H1 (cell line): ENCODE measurements around the gene THAP4. TPM values are rescaled to one million over a fixed set of nuclear protein-coding genes. Genes with fewer than 3 reads are reported as not detected.

Experiments
- CTCF ChIA-PET: fragments of 300-600 bp; sonication (Branson Sonifier 250); formaldehyde crosslinking; loops from one replicate; lab custom pipeline; 2021; ENCODE audit not compliant: partially characterized antibody; lab: Charles Lee
- POLR2A ChIA-PET: fragments of 300-600 bp; sonication (Branson Sonifier 250); formaldehyde crosslinking; loops from one replicate; lab custom pipeline; 2021; ENCODE audit warnings: inconsistent platforms; ENCODE audit not compliant: partially characterized antibody; lab: Charles Lee
- DNase-seq, 2 experiments: peaks; one replicate each; pipeline versions ENCODE4 v3.0.0 to v3.0.0-alpha.2; 2010 to 2022; ENCODE audit warnings: low spot score in 2 of 2, low read depth in 1 of 2, mixed read lengths in 1 of 2
- FAIRE-seq: peaks from 2 replicates; lab custom pipeline; 2011; peaks lifted over from hg19 to GRCh38; lab: Jason Lieb, UNC
- H2AFZ ChIP-seq: 2 replicates; pipeline ENCODE4 v1.8.1; 2012; ENCODE audit warnings: low read length, inconsistent platforms
- H2AK5ac ChIP-seq: 2 replicates; pipeline ENCODE4 v1.6.1; 2013; ENCODE audit warnings: low read depth, low read length
- H2BK120ac ChIP-seq: replicated peaks from 2 replicates; pipeline ENCODE3; 2013; ENCODE audit warnings: low read depth, low read length, inconsistent platforms
- H2BK12ac ChIP-seq: 2 replicates; pipeline ENCODE4 v1.6.1; 2013; ENCODE audit warnings: low read depth, low read length
- H2BK15ac ChIP-seq: 2 replicates; pipeline ENCODE4 v1.6.1; 2013; ENCODE audit warnings: low read length
- H2BK20ac ChIP-seq: 2 replicates; pipeline ENCODE4 v1.6.1; 2013; ENCODE audit warnings: low read length
- H2BK5ac ChIP-seq: 2 replicates; pipeline ENCODE4 v1.6.1; 2013; ENCODE audit warnings: low read depth, low read length
- H3K14ac ChIP-seq: 2 replicates; pipeline ENCODE4 v1.6.1; 2013; ENCODE audit warnings: inconsistent platforms; ENCODE audit not compliant: insufficient read length
- H3K18ac ChIP-seq: 2 replicates; pipeline ENCODE4 v1.6.1; 2013; ENCODE audit warnings: low read length; ENCODE audit errors: extremely low read depth
- H3K23ac ChIP-seq: 2 replicates; pipeline ENCODE4 v1.6.1; 2013; ENCODE audit warnings: inconsistent platforms; ENCODE audit not compliant: insufficient read length
- H3K23me2 ChIP-seq: 2 replicates; pipeline ENCODE4 v1.6.1; 2013; ENCODE audit warnings: low read depth, low read length
- H3K27ac ChIP-seq: 2 replicates; pipeline ENCODE4 v1.6.1; 2011; ENCODE audit warnings: low read depth, low read length, inconsistent platforms
- H3K27me3 ChIP-seq, 4 experiments: replicated peaks in 1 of 4; 1 replicate in 1 of 4; 2 replicates in 3 of 4; pipeline versions ENCODE4 v1.6.1 to v1.8.1; 2011 to 2013; ENCODE audit warnings: low read length in 3 of 4, mild to moderate bottlenecking in 3 of 4, inconsistent platforms in 2 of 4, mixed read lengths in 2 of 4, moderate library complexity in 1 of 4; ENCODE audit not compliant: control insufficient read depth in 3 of 4, insufficient read depth in 3 of 4; ENCODE audit errors: extremely low read depth in 1 of 4
- H3K36me3 ChIP-seq, 4 experiments: 2 replicates each; pipeline versions ENCODE4 v1.6.1 to v1.8.1; 2011 to 2013; ENCODE audit warnings: mild to moderate bottlenecking in 4 of 4, low read length in 3 of 4, moderate library complexity in 2 of 4, control low read depth in 1 of 4, inconsistent platforms in 1 of 4; ENCODE audit not compliant: insufficient read depth in 4 of 4, control insufficient read depth in 2 of 4
- H3K4ac ChIP-seq: replicated peaks from 2 replicates; pipeline ENCODE3; 2013; ENCODE audit warnings: low read length, low read depth, mixed read lengths, inconsistent platforms; ENCODE audit not compliant: insufficient read length
- H3K4me1 ChIP-seq, 4 experiments: replicated peaks in 1 of 4; 1 replicate in 1 of 4; 2 replicates in 3 of 4; pipeline versions ENCODE4 v1.6.1 to v1.8.1; 2011 to 2013; ENCODE audit warnings: low read length in 3 of 4, inconsistent platforms in 2 of 4, mixed read lengths in 1 of 4; ENCODE audit not compliant: insufficient read depth in 4 of 4, control insufficient read depth in 3 of 4
- H3K4me2 ChIP-seq, 2 experiments: 2 replicates each; pipeline versions ENCODE4 v1.6.1 to v1.8.1; 2011 to 2013; ENCODE audit warnings: low read depth in 2 of 2, low read length in 2 of 2, control low read depth in 1 of 2, inconsistent platforms in 1 of 2, mild to moderate bottlenecking in 1 of 2; ENCODE audit not compliant: insufficient read depth in 1 of 2
- H3K4me3 ChIP-seq, 4 experiments: fragments of 200-600, 300-600 bp in 1 of 4; sonication (generic), shearing (Covaris generic), sonication (Bioruptor Twin) in 1 of 4; 2 replicates each; pipeline versions ENCODE4 v1.5.1 to v1.8.1; 2011 to 2016; ENCODE audit warnings: low read length in 4 of 4, low read depth in 3 of 4, control low read depth in 2 of 4, inconsistent platforms in 2 of 4, mild to moderate bottlenecking in 2 of 4, mixed read lengths in 1 of 4, moderate library complexity in 1 of 4; ENCODE audit not compliant: insufficient read depth in 2 of 4; ENCODE audit errors: extremely low read depth in 1 of 4
- H3K56ac ChIP-seq: replicated peaks from 2 replicates; pipeline ENCODE3; 2013; ENCODE audit warnings: low read depth, mild to moderate bottlenecking, mixed read lengths, low read length, inconsistent platforms; ENCODE audit not compliant: insufficient read length
- H3K79me1 ChIP-seq: 2 replicates; pipeline ENCODE4 v1.6.1; 2013; ENCODE audit warnings: low read depth, low read length, control low read depth
- H3K79me2 ChIP-seq, 2 experiments: 2 replicates each; pipeline versions ENCODE4 v1.6.1 to v1.8.1; 2012 to 2013; ENCODE audit warnings: low read length in 2 of 2, mild to moderate bottlenecking in 2 of 2, inconsistent platforms in 1 of 2; ENCODE audit not compliant: insufficient read depth in 2 of 2, control insufficient read depth in 1 of 2
- H3K9ac ChIP-seq, 4 experiments: replicated peaks in 1 of 4; 1 replicate in 1 of 4; 2 replicates in 3 of 4; pipeline versions ENCODE4 v1.6.1 to v1.8.1; 2011 to 2013; ENCODE audit warnings: low read depth in 3 of 4, low read length in 3 of 4, control low read depth in 2 of 4, mild to moderate bottlenecking in 2 of 4, moderate library complexity in 2 of 4, inconsistent platforms in 1 of 4; ENCODE audit errors: extremely low read depth in 1 of 4
- H3K9me3 ChIP-seq, 2 experiments: 2 replicates each; pipeline versions ENCODE4 v1.6.1 to v1.8.1; 2012 to 2013; ENCODE audit warnings: mild to moderate bottlenecking in 2 of 2, moderate library complexity in 2 of 2, control low read depth in 1 of 2, inconsistent platforms in 1 of 2, low read depth in 1 of 2, low read length in 1 of 2, mixed read lengths in 1 of 2; ENCODE audit not compliant: insufficient read depth in 2 of 2
- H4K20me1 ChIP-seq, 2 experiments: replicated peaks in 1 of 2; 2 replicates each; pipeline versions ENCODE3 to v1.8.1; 2011 to 2013; ENCODE audit warnings: inconsistent platforms in 2 of 2, low read length in 2 of 2, mild to moderate bottlenecking in 1 of 2; ENCODE audit not compliant: insufficient read depth in 2 of 2, control insufficient read depth in 1 of 2
- H4K5ac ChIP-seq: 2 replicates; pipeline ENCODE4 v1.6.1; 2013; ENCODE audit warnings: low read length, low read depth, mixed read lengths, inconsistent platforms; ENCODE audit not compliant: insufficient read length
- H4K8ac ChIP-seq: 2 replicates; pipeline ENCODE4 v1.8.0; 2013; ENCODE audit warnings: mild to moderate bottlenecking, moderate library complexity, low read length, inconsistent platforms; ENCODE audit not compliant: insufficient read depth; ENCODE audit errors: extremely low read depth
- H4K91ac ChIP-seq: replicated peaks from 2 replicates; pipeline ENCODE3; 2013; ENCODE audit warnings: low read length, mixed read lengths, inconsistent platforms; ENCODE audit not compliant: insufficient read length
- BCL11A ChIP-seq, 2 experiments: IDR thresholded peaks; one replicate each; pipeline ENCODE4 v1.6.1; 2011; ENCODE audit warnings: low read depth in 2 of 2, low read length in 2 of 2, mild to moderate bottlenecking in 2 of 2
- CEBPB ChIP-seq: IDR thresholded peaks from 2 replicates; pipeline ENCODE4 v1.6.1; 2012; ENCODE audit warnings: low read depth, low read length
- CREB1 ChIP-seq: IDR thresholded peaks from 2 replicates; pipeline ENCODE4 v1.6.1; 2012; ENCODE audit warnings: inconsistent platforms
- EZH2 ChIP-seq: fragments of 200-600 bp; sonication (generic); IDR thresholded peaks from 2 replicates; pipeline ENCODE4 v1.7.1; 2012; ENCODE audit warnings: low read depth, mild to moderate bottlenecking, moderate library complexity, low read length, inconsistent platforms; ENCODE audit not compliant: severe bottlenecking
- NANOG ChIP-seq: IDR thresholded peaks from 2 replicates; pipeline ENCODE4 v1.6.1; 2011; ENCODE audit warnings: low read length, low read depth, mild to moderate bottlenecking, inconsistent platforms; ENCODE audit not compliant: insufficient read depth, poor library complexity, severe bottlenecking
- RNF2 ChIP-seq: fragments of 200-900, 300-1000 bp; sonication (generic); IDR thresholded peaks from 2 replicates; pipeline ENCODE4 v1.7.1; 2016; ENCODE audit warnings: borderline replicate concordance, low read depth, mild to moderate bottlenecking, antibody characterized with exemption, low read length; ENCODE audit not compliant: poor library complexity, severe bottlenecking; ENCODE audit errors: missing control alignments
- SIN3A ChIP-seq, 2 experiments: IDR thresholded peaks in 1 of 2; conservative IDR thresholded peaks in 1 of 2; 2 replicates each; pipeline ENCODE4 v1.6.1; 2011 to 2012; ENCODE audit warnings: low read length in 2 of 2, improper control_type of control experiment in 1 of 2, low read depth in 1 of 2, mild to moderate bottlenecking in 1 of 2
- SP2 ChIP-seq: IDR thresholded peaks from 2 replicates; pipeline ENCODE4 v1.6.1; 2012; ENCODE audit warnings: mild to moderate bottlenecking, low read length, inconsistent platforms
- SRF ChIP-seq: IDR thresholded peaks from 2 replicates; pipeline ENCODE4 v1.6.1; 2011; ENCODE audit warnings: mild to moderate bottlenecking, low read depth, low read length, moderate library complexity
- TCF12 ChIP-seq: IDR thresholded peaks from 2 replicates; pipeline ENCODE4 v1.6.1; 2011; ENCODE audit warnings: low read depth, mild to moderate bottlenecking, low read length
- TEAD4 ChIP-seq: IDR thresholded peaks from 2 replicates; pipeline ENCODE4 v1.6.1; 2012; ENCODE audit warnings: low read depth, low read length, inconsistent platforms, mixed read lengths
- YY1 ChIP-seq: IDR thresholded peaks from 2 replicates; pipeline ENCODE4 v1.6.1; 2011; ENCODE audit warnings: low read depth, mild to moderate bottlenecking, low read length
- WGBS, 2 experiments: shearing (Covaris generic) in 1 of 2; methylation state at CpG; one replicate each; pipeline versions ENCODE4 v1.1.6 to v1.1.7; 2013 to 2015; ENCODE audit warnings: low lambda C conversion rate in 2 of 2, mixed read lengths in 2 of 2, inconsistent platforms in 1 of 2, low coverage in 1 of 2, missing lambda C conversion rate in 1 of 2; ENCODE audit not compliant: insufficient replicate concordance in 2 of 2, insufficient coverage in 1 of 2, insufficient read length in 1 of 2; ENCODE audit errors: extremely low coverage in 1 of 2, missing lambda C conversion rate in 1 of 2; 5-methylcytosine and 5-hydroxymethylcytosine counted together
- polyA plus RNA-seq, 7 experiments: library from polyadenylated mRNA; depleted of rRNA in 3 of 7; stranded (reverse) in 5 of 7; unstranded in 2 of 7; fragments of >200 nt in 5 of 7; fragments of 200-250 nt in 2 of 7; gene quantifications; 1 replicate in 5 of 7; 2 replicates in 1 of 7; 4 replicates in 1 of 7; pipeline versions ENCODE4 v1.2.1 to v1.2.3, GENCODE V29; 2011 to 2013; ENCODE audit warnings: missing spikeins in 2 of 7, mixed read lengths in 2 of 7
- total RNA-seq: library from RNA; stranded (reverse); fragmentation: NEBNext Ultra II Directional; extraction: Animal tissue kit (Norgen Biotek cat#: 25700); gene quantifications from 2 replicates; pipeline ENCODE4 v1.2.1, GENCODE V29; 2021
- TF ChIP-seq, protein P1 (sequence below): IDR thresholded peaks from 2 replicates; pipeline ENCODE4 v1.6.1; 2011; ENCODE audit warnings: low read length, improper control_type of control experiment

The THAP4 gene
- total and polyA plus RNA-seq, 2 of the 8 experiments (the other 6 are each of a cell fraction or from before 2014, with no cell fraction given), result 78.9 to 83.6 TPM

DNA sequence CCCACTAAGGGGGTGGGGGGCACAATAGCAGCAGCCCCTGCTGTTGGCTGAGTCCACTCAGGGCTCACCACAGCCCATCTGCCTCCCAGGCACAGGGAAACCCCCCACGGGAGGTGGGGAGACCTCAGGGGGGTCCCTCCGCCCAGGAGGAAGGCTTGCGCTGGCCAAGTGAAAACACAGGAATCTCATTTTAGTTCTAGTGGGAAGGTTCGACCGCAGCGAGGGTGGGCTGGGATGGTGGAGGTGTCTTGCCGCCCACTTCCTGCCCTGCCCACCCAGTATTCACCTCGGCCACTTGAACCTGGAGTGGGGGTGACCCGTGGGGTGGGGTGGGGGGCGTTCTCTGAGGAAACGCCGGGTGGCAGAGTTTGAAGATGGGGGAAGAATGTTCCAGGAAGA, 85.4 kb downstream of the THAP4 start:
- H4K8ac ChIP-seq, result no peak overlapping the region
- H4K91ac ChIP-seq, result no peak overlapping the region
- H3K23me2 ChIP-seq, result no peaks in the 10 kb centered on the region
- no peak overlapping the region for H3K14ac ChIP-seq
- POLR2A ChIA-PET, result no interaction called here
- no peak overlapping the region for H3K4ac ChIP-seq
- peaks cover 0 to 5% (median 0%) of the 10 kb centered on the region in 4 experiments; a peak in 2 of 7 replicates for H3K27me3 ChIP-seq
- H3K9me3 ChIP-seq, result 0 out of 4 replicates have a peak, but pooled peaks cover 0 to 2% of the 10 kb centered on the region in 2 experiments
- H3K27ac ChIP-seq, result no peak overlapping the region
- no peaks in the 10 kb centered on the region for H3K79me2 ChIP-seq
- CTCF ChIA-PET, result interaction anchor here (1.1 to 1.7 kb wide), 2 partner anchors 12 to 68 kb away, joined by 3 to 4 read pairs; no protein-coding TSS in a partner anchor
- H2BK120ac ChIP-seq, result no peak overlapping the region
- no peak overlapping the region for H2BK12ac ChIP-seq
- H3K4me1 ChIP-seq, result peaks cover 0 to 4% (median 1%) of the 10 kb centered on the region in 4 experiments; a peak in 4 of 7 replicates
- H2AFZ ChIP-seq, result no peak overlapping the region
- no peak overlapping the region for H3K18ac ChIP-seq
- H3K36me3 ChIP-seq, result no peaks in the 10 kb centered on the region
- no peak overlapping the region for H2BK15ac ChIP-seq
- no peak overlapping the region for H3K56ac ChIP-seq
- no peak overlapping the region for H4K5ac ChIP-seq
- H3K4me3 ChIP-seq, result no peak overlapping the region
- no peak overlapping the region for H2AK5ac ChIP-seq
- H2BK20ac ChIP-seq, result no peak overlapping the region
- DNase-seq, result no peak
- H3K79me1 ChIP-seq, result no peaks in the 10 kb centered on the region
- H4K20me1 ChIP-seq, result no peaks in the 10 kb centered on the region
- no peak overlapping the region for H3K9ac ChIP-seq
- no peak for FAIRE-seq
- no peak overlapping the region for H3K4me2 ChIP-seq
- no peak overlapping the region for H3K23ac ChIP-seq
- no peak overlapping the region for H2BK5ac ChIP-seq
- 90% methylated on average over 12 of the region's 12 CpGs; no CpG with 5 or more reads in 1 of the 2 experiments for WGBS, 2 experiments
- no peak for TF ChIP-seq YY1
- no peak for TF ChIP-seq EZH2
- TF ChIP-seq CREB1, result no peak
- no peak for TF ChIP-seq BCL11A (IDR thresholded peaks at IDR 0.05; ENCODE audit: low read depth in 2 of 2, low read length in 2 of 2)
- TF ChIP-seq CEBPB, result no peak
- no peak for TF ChIP-seq RNF2
- no peak for TF ChIP-seq SIN3A (conservative IDR thresholded peaks at IDR 0.05 in 1 of 2, IDR thresholded peaks at IDR 0.05 in 1 of 2; ENCODE audit: low read depth in 1 of 2, low read length in 2 of 2)
- TF ChIP-seq TCF12, result no peak
- TF ChIP-seq NANOG, result no peak
- TF ChIP-seq, protein P1, sequence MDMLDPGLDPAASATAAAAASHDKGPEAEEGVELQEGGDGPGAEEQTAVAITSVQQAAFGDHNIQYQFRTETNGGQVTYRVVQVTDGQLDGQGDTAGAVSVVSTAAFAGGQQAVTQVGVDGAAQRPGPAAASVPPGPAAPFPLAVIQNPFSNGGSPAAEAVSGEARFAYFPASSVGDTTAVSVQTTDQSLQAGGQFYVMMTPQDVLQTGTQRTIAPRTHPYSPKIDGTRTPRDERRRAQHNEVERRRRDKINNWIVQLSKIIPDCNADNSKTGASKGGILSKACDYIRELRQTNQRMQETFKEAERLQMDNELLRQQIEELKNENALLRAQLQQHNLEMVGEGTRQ, result no peak
- no peak for TF ChIP-seq SRF
- TF ChIP-seq TEAD4, result no peak
- TF ChIP-seq SP2, result no peak
